ENCODE results near the gene MVB12A. TPM values are rescaled to one million over a fixed set of nuclear protein-coding genes. Genes with fewer than 3 reads are reported as not detected.

Gene MVB12A
- total RNA-seq, 1 donor from 2014 or later: 56.6 TPM

GRCh38 chr19:17415121-17415520 is 4.7 kb upstream of the MVB12A start:
- no peaks in the 10 kb centered on the region for H3K27me3 Mint-ChIP-seq
- no peak for DNase-seq (ENCODE audit: low spot score, unreplicated experiment)
- no peaks in the 10 kb centered on the region for H3K9me3 Mint-ChIP-seq (ENCODE audit: low read depth)
- no peaks in the 10 kb centered on the region for H3K36me3 Mint-ChIP-seq (ENCODE audit: insufficient read depth)
- peak overlapping the region; percentile 91 for H3K27ac Mint-ChIP-seq
- peaks cover 23% of the 10 kb centered on the region for H3K4me1 Mint-ChIP-seq (ENCODE audit: low read depth)
- TF ChIP-seq CTCF (IDR thresholded peaks at IDR 0.05; ENCODE audit: unreplicated experiment): no peak
- peak overlapping the region; percentile 37 for H3K4me3 Mint-ChIP-seq (ENCODE audit: low read depth)

- no peak for TF ChIP-seq CTCF (IDR thresholded peaks at IDR 0.05; ENCODE audit: unreplicated experiment)
- Mint-ChIP-seq H3K27me3 (no peaks in the 10 kb centered on the region), H3K27ac (no peak overlapping the region), H3K4me3 (ENCODE audit: low read depth) (peak overlapping the region; percentile 79), H3K9me3 (ENCODE audit: low read depth) (no peaks in the 10 kb centered on the region), H3K36me3 (ENCODE audit: insufficient read depth) (peaks cover 2% of the 10 kb centered on the region), H3K4me1 (ENCODE audit: low read depth) (peaks cover 12% of the 10 kb centered on the region)
- no peak for DNase-seq (ENCODE audit: low spot score, unreplicated experiment)
Measured at GRCh38 chr19:17418710-17419109, 1.1 kb upstream of the MVB12A start.

GRCh38 chr19:17419154-17419620 is 660 bp upstream of the MVB12A start:
- Mint-ChIP-seq H3K27me3 (no peaks in the 10 kb centered on the region), H3K36me3 (ENCODE audit: insufficient read depth) (peaks cover 2% of the 10 kb centered on the region), H3K27ac (peak overlapping the region; percentile 96), H3K9me3 (ENCODE audit: low read depth) (no peaks in the 10 kb centered on the region), H3K4me3 (ENCODE audit: low read depth) (peak overlapping the region; percentile 79), H3K4me1 (ENCODE audit: low read depth) (peaks cover 12% of the 10 kb centered on the region)
- DNase-seq (ENCODE audit: low spot score, unreplicated experiment): no peak
- no peak for TF ChIP-seq CTCF (IDR thresholded peaks at IDR 0.05; ENCODE audit: unreplicated experiment)

GRCh38 chr19:17420475-17420924 is 653 bp downstream of the MVB12A start:
- H3K4me1 Mint-ChIP-seq (ENCODE audit: low read depth): peaks cover 6% of the 10 kb centered on the region
- peak overlapping the region; percentile 79 for H3K4me3 Mint-ChIP-seq (ENCODE audit: low read depth)
- no peaks in the 10 kb centered on the region for H3K9me3 Mint-ChIP-seq (ENCODE audit: low read depth)
- peak; percentile 20 for DNase-seq (ENCODE audit: low spot score, unreplicated experiment)
- H3K36me3 Mint-ChIP-seq (ENCODE audit: insufficient read depth): peaks cover 2% of the 10 kb centered on the region
- TF ChIP-seq CTCF (IDR thresholded peaks at IDR 0.05; ENCODE audit: unreplicated experiment): peak; percentile 9
- peak overlapping the region; percentile 71 for H3K27ac Mint-ChIP-seq
- H3K27me3 Mint-ChIP-seq: no peaks in the 10 kb centered on the region

GRCh38 chr19:17421942-17422341 is 2.1 kb downstream of the MVB12A start:
- peak overlapping the region; percentile 19 for H3K4me3 Mint-ChIP-seq (ENCODE audit: low read depth)
- H3K4me1 Mint-ChIP-seq (ENCODE audit: low read depth): peaks cover 3% of the 10 kb centered on the region
- no peaks in the 10 kb centered on the region for H3K9me3 Mint-ChIP-seq (ENCODE audit: low read depth)
- DNase-seq (ENCODE audit: low spot score, unreplicated experiment): no peak
- H3K36me3 Mint-ChIP-seq (ENCODE audit: insufficient read depth): peaks cover 2% of the 10 kb centered on the region
- no peak for TF ChIP-seq CTCF (IDR thresholded peaks at IDR 0.05; ENCODE audit: unreplicated experiment)
- H3K27me3 Mint-ChIP-seq: no peaks in the 10 kb centered on the region
- H3K27ac Mint-ChIP-seq: no peak overlapping the region
